Ishikawa (cell line): ENCODE data around the gene UNC93A.

ENCODE experiments used
- CEBPB ChIP-seq: IDR thresholded peaks from 2 replicates; pipeline ENCODE4 v1.6.1; 2012
- EP300 ChIP-seq: IDR thresholded peaks from 2 replicates; pipeline ENCODE4 v1.6.1; 2012; ENCODE audit warnings: borderline replicate concordance
- FOXM1 ChIP-seq: IDR thresholded peaks from 2 replicates; pipeline ENCODE4 v1.6.1; 2012; ENCODE audit warnings: low read depth, borderline replicate concordance
- MAX ChIP-seq: IDR thresholded peaks from 2 replicates; pipeline ENCODE4 v1.6.1; 2012
- RAD21 ChIP-seq: IDR thresholded peaks from 2 replicates; pipeline ENCODE4 v1.6.1; 2012; ENCODE audit warnings: low read depth
- TCF12 ChIP-seq: IDR thresholded peaks from 2 replicates; pipeline ENCODE4 v1.6.1; 2012; ENCODE audit warnings: low read depth
- TEAD4 ChIP-seq: IDR thresholded peaks from 2 replicates; pipeline ENCODE4 v1.6.1; 2012

GRCh38 chr6:167350731-167351655 lies 59.9 kb downstream of the UNC93A start:
- TF ChIP-seq MAX (no peak), FOXM1 (no peak), TEAD4 (no peak), TCF12 (no peak), CEBPB (no peak), RAD21 (no peak; the same call in 1 of the 2 replicates), EP300 (no peak)
